ENCODE data around the gene JAKMIP3. TPM values are rescaled to one million over a fixed set of nuclear protein-coding genes. Genes with fewer than 3 reads are reported as not detected.

JAKMIP3 gene
- total and polyA plus RNA-seq, 9 of the 15 experiments (the other 6 are each of a cell fraction or from before 2014, with no cell fraction given) = 0.04 TPM; not detected in 8

DNA sequence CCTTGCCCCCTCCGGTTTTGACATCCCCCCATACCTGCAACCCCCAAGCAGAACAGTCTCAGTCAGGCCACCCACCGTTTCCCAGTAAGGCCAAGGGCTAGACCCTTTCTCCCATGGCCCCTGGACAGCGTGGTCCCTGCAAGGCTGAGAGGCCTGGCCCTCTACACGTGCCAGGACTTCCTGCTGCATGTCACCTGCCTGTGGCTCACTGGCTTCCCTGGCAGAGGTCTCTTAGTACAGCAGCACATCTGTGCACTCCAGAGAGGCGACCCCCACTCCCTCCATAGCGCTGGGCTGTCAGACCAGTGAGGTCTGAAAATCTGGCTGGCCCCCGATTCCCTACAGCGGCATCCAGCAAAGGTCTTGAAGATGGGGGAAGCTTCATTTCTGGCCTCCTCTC is 26.4 kb upstream of the JAKMIP3 start:
- TF ChIP-seq, protein P1, sequence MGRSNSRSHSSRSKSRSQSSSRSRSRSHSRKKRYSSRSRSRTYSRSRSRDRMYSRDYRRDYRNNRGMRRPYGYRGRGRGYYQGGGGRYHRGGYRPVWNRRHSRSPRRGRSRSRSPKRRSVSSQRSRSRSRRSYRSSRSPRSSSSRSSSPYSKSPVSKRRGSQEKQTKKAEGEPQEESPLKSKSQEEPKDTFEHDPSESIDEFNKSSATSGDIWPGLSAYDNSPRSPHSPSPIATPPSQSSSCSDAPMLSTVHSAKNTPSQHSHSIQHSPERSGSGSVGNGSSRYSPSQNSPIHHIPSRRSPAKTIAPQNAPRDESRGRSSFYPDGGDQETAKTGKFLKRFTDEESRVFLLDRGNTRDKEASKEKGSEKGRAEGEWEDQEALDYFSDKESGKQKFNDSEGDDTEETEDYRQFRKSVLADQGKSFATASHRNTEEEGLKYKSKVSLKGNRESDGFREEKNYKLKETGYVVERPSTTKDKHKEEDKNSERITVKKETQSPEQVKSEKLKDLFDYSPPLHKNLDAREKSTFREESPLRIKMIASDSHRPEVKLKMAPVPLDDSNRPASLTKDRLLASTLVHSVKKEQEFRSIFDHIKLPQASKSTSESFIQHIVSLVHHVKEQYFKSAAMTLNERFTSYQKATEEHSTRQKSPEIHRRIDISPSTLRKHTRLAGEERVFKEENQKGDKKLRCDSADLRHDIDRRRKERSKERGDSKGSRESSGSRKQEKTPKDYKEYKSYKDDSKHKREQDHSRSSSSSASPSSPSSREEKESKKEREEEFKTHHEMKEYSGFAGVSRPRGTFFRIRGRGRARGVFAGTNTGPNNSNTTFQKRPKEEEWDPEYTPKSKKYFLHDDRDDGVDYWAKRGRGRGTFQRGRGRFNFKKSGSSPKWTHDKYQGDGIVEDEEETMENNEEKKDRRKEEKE (IDR thresholded peaks at IDR 0.05; ENCODE audit: borderline replicate concordance in 1 of 2, control insufficient read depth in 1 of 2, low read depth in 2 of 2, low read length in 1 of 2) = no peak
- no peak for TF ChIP-seq ZNF347 (CRISPR knock-in tag; IDR thresholded peaks at IDR 0.05; ENCODE audit: low read depth)
- no peak for ATAC-seq
- H3K79me2 ChIP-seq (ENCODE audit: control insufficient read depth, insufficient read depth, low read length) = no peaks in the 10 kb centered on the region
- WGBS (ENCODE audit: insufficient coverage, low coverage, missing lambda C conversion rate) = 13% methylated on average over 6 of the region's 8 CpGs
- intact Hi-C loops (cut with micrococcal nuclease) = no loop called here
- no peak overlapping the region for H3K27ac ChIP-seq (ENCODE audit: extremely low read depth, low read depth, low read length)
- CTCF ChIA-PET (ENCODE audit: low intra/inter-chr PET ratio) = no interaction called here
- no peak overlapping the region for H2AFZ ChIP-seq (ENCODE audit: low read depth, low read length)
- POLR2A ChIA-PET = interaction anchor here (1.4 kb wide), 1 partner anchor 21 kb away, joined by 4 read pairs; no protein-coding TSS in a partner anchor
- H3K4me1 ChIP-seq (replicated peaks in 1 of 2; ENCODE audit: control insufficient read depth in 2 of 2, insufficient read depth in 2 of 2, low read length in 2 of 2) = peaks cover 0 to 3% of the 10 kb centered on the region in 2 experiments; a peak in 2 of 5 replicates
- no peaks in the 10 kb centered on the region for H3K36me3 ChIP-seq (ENCODE audit: control insufficient read depth, insufficient read depth, low read length)
- H3K9me3 ChIP-seq (replicated peaks; ENCODE audit: control insufficient read depth, insufficient read depth, low read depth, low read length) = no peaks in the 10 kb centered on the region
- no peak overlapping the region for H3K4me3 ChIP-seq
- peaks cover 15 to 65% of the 10 kb centered on the region in 2 experiments for H3K27me3 ChIP-seq (ENCODE audit: control insufficient read depth in 2 of 2, insufficient read depth in 2 of 2, low read length in 2 of 2)
- DNase-seq (ENCODE audit: extremely low read depth in 1 of 4, low spot score in 3 of 4) = no peak
- no peaks in the 10 kb centered on the region for H4K20me1 ChIP-seq (replicated peaks; ENCODE audit: control insufficient read depth, insufficient read depth, low read length)
- BruUV-seq (replicated peaks) = no TSS peak
- H3K9ac ChIP-seq (ENCODE audit: insufficient read depth in 1 of 2, low read depth in 2 of 2, low read length in 2 of 2) = no peak overlapping the region
- no peak overlapping the region for H3K4me2 ChIP-seq (ENCODE audit: insufficient read depth, low read length)
- in situ Hi-C loops (cut with MboI) = no loop called here
- no peaks in the 10 kb centered on the region for H3K9me1 ChIP-seq (ENCODE audit: control insufficient read depth, insufficient read depth, low read length)
- FAIRE-seq = no peak

Measured in K562 (cell line).